ENCODE measurements around the gene PSME3IP1. TPM values are rescaled to one million over a fixed set of nuclear protein-coding genes. Genes with fewer than 3 reads are reported as not detected.

The PSME3IP1 gene
- total RNA-seq, 4 donors from 2014 or later = 38.8 to 68.9 (median 64.9) TPM

GRCh38 chr16:57108432-57108831, 77.4 kb downstream of the PSME3IP1 start:
- TF ChIP-seq CTCF (IDR thresholded peaks at IDR 0.05) = no peak
- no peak for TF ChIP-seq POLR2A (IDR thresholded peaks at IDR 0.05)
- whole genome bisulfite sequencing, 2 donors = 73 to 88% methylated on average over 1 of the region's 1 CpG

GRCh38 chr16:57107321-57107922, 78.4 kb downstream of the PSME3IP1 start:
- no peak for DNase-seq (ENCODE audit: low spot score in 2 of 2)
- intact Hi-C loops (cut with DNase I; ENCODE audit: low total_unique reads) = no loop called here
- TF ChIP-seq CTCF (IDR thresholded peaks at IDR 0.05) (no peak), POLR2A (IDR thresholded peaks at IDR 0.05) (no peak)
- WGBS, 2 donors = 82 to 86% methylated on average over 9 of the region's 9 CpGs
- H3K4me3 ChIP-seq (ENCODE audit: low read depth, poor library complexity, severe bottlenecking) = no peak overlapping the region

More at GRCh38 chr16:57108432-57108831, 77.4 kb downstream of the PSME3IP1 start:
- no peak for DNase-seq (ENCODE audit: low spot score in 2 of 2)
- intact Hi-C loops (cut with DNase I; ENCODE audit: low total_unique reads) = no loop called here
- H3K4me3 ChIP-seq (ENCODE audit: low read depth, poor library complexity, severe bottlenecking) = no peak overlapping the region

- TF ChIP-seq POLR2A (IDR thresholded peaks at IDR 0.05) (no peak), CTCF (IDR thresholded peaks at IDR 0.05) (no peak)
- WGBS, 2 donors = 85 to 88% methylated on average over 1 to 2 of the region's 2 CpGs
- intact Hi-C loops (cut with DNase I; ENCODE audit: low total_unique reads) = no loop called here
- H3K4me3 ChIP-seq (ENCODE audit: low read depth, poor library complexity, severe bottlenecking) = no peak overlapping the region
- DNase-seq (ENCODE audit: low spot score in 2 of 2) = no peak
Measured at GRCh38 chr16:57106767-57107166, 79.1 kb downstream of the PSME3IP1 start.

GRCh38 chr16:57105184-57105583, 80.7 kb downstream of the PSME3IP1 start:
- TF ChIP-seq CTCF (IDR thresholded peaks at IDR 0.05) (no peak), POLR2A (IDR thresholded peaks at IDR 0.05) (no peak)
- 90 to 92% methylated on average over 7 of the region's 7 CpGs for WGBS, 2 donors
- intact Hi-C loops (cut with DNase I; ENCODE audit: low total_unique reads) = no loop called here
- no peak overlapping the region for H3K4me3 ChIP-seq (ENCODE audit: low read depth, poor library complexity, severe bottlenecking)
- no peak for DNase-seq (ENCODE audit: low spot score in 2 of 2)

GRCh38 chr16:57104706-57105105, 81.1 kb downstream of the PSME3IP1 start:
- intact Hi-C loops (cut with DNase I; ENCODE audit: low total_unique reads) = no loop called here
- DNase-seq (ENCODE audit: low spot score in 2 of 2) = no peak
- TF ChIP-seq POLR2A (IDR thresholded peaks at IDR 0.05) (no peak), CTCF (IDR thresholded peaks at IDR 0.05) (no peak)
- WGBS, 2 donors = 68 to 69% methylated on average over 3 of the region's 3 CpGs
- H3K4me3 ChIP-seq (ENCODE audit: low read depth, poor library complexity, severe bottlenecking) = no peak overlapping the region

Data from lower leg skin (tissue), 4 donors.